ENCODE measurements around the gene XPC. TPM values are rescaled to one million over a fixed set of nuclear protein-coding genes. Genes with fewer than 3 reads are reported as not detected.
A peak's percentile ranks its signal among the peaks of the same experiment; 100 is the strongest.
"Not testable (repeated sequence)": the region's sequence is repeated elsewhere in the genome, so short reads cannot be mapped to it uniquely, and the experiment has no call there.

Gene XPC
- total and polyA plus RNA-seq, 3 experiments from 2014 or later: 38.8 to 44.0 (median 38.9) TPM

DNA sequence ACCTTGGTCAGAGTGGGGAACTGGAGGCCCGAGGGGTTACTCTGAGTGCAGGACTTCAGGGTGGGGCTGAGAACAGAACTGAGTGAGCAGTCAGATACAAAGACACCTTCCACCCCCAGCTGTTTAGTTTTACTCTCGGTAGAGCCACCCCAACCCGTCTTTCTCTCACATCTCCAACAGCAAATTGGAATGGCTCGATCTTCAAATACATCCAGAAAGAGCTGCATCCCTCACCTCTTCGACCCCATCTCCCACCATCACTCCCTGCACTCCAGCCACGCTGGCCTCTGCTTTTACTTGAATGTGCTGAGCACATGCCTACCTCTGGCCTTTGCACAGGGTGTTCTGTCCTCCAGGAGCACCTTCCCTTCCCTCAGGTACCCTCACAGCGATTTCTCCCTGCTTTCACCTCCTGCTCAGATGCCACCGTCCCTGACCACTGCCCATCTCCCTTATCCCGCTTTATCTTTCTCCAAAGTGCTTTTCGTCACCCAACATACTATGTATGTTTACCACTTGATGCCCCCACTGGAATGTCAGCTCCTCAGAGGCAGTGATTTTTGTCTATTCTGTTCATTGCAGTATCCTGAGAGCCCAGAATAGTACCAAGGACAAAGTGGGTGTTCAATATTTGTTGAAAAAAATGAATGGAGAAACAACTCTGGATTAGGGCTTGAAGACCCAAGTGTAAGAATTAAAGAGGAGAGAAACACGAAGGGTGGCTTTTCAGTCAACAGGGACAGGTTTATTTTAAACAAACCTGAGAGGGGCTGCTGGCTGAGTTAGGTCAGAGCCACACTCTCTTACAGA is 58.1 kb downstream of the XPC start:
- peak overlapping the region in 1 of 7 donors; percentile 9 for H3K4me3 Mint-ChIP-seq
- no peak for DNase-seq
- Histone ChIP-seq H3K9me3 (ENCODE audit: low read length) (no peaks in the 10 kb centered on the region), H3K4me3 (ENCODE audit: low read length) (no peak overlapping the region), H3K4me1 (ENCODE audit: insufficient read depth, low read length) (peaks cover 10% of the 10 kb centered on the region), H3K27me3 (ENCODE audit: insufficient read depth, low read length, poor library complexity, severe bottlenecking) (no peaks in the 10 kb centered on the region), H3K36me3 (ENCODE audit: insufficient read depth, low read length) (peaks cover 22% of the 10 kb centered on the region), H3K27ac (ENCODE audit: low read depth, low read length) (no peak overlapping the region)
- CTCF ChIA-PET: no interaction called here
- POLR2A ChIA-PET: interaction anchor here (0.5 kb wide), 1 partner anchor 1524 kb away, joined by 3 read pairs; no protein-coding TSS in a partner anchor
- peak overlapping the region in 4 of 8 donors; percentile 6 to 98 (median 62) for H3K27ac Mint-ChIP-seq
- H3K27me3 Mint-ChIP-seq: peaks cover 0 to 3% of the 10 kb centered on the region in 2 donors
- peaks cover 24 to 38% (median 25%) of the 10 kb centered on the region in 3 donors for H3K4me1 Mint-ChIP-seq
- peaks cover 0 to 59% (median 6%) of the 10 kb centered on the region in 3 donors for H3K36me3 Mint-ChIP-seq
- H3K9me3 Mint-ChIP-seq: no peaks in the 10 kb centered on the region

- no peak for DNase-seq
- ChIA-PET POLR2A (interaction anchor here (0.5 kb wide), 1 partner anchor 1523 kb away, joined by 3 read pairs; no protein-coding TSS in a partner anchor), CTCF (interaction anchor here (1.2 kb wide), 1 partner anchor 49 kb away, joined by 3 read pairs; no protein-coding TSS in a partner anchor)
- no peak overlapping the region for H3K27ac ChIP-seq (ENCODE audit: low read depth, low read length)
- H3K4me3 ChIP-seq (ENCODE audit: low read length): no peak overlapping the region
- Mint-ChIP-seq H3K4me3 (peak overlapping the region in 1 of 7 donors; percentile 9), H3K27ac (peak overlapping the region in 2 of 8 donors; percentile 15 to 23), H3K27me3 (no peaks in the 10 kb centered on the region), H3K9me3 (no peaks in the 10 kb centered on the region), H3K36me3 (peaks cover 0 to 60% (median 6%) of the 10 kb centered on the region in 3 donors), H3K4me1 (peaks cover 24 to 38% (median 25%) of the 10 kb centered on the region in 3 donors)
- H3K9me3 ChIP-seq (ENCODE audit: low read length): no peaks in the 10 kb centered on the region
- H3K4me1 ChIP-seq (ENCODE audit: insufficient read depth, low read length): peaks cover 10% of the 10 kb centered on the region
- H3K36me3 ChIP-seq (ENCODE audit: insufficient read depth, low read length): peaks cover 29% of the 10 kb centered on the region
- no peaks in the 10 kb centered on the region for H3K27me3 ChIP-seq (ENCODE audit: insufficient read depth, low read length, poor library complexity, severe bottlenecking)
Measured at GRCh38 chr3:14119651-14120050, 58.8 kb downstream of the XPC start.

GRCh38 chr3:14118400-14119381 is 59.7 kb downstream of the XPC start:
- Mint-ChIP-seq H3K27ac (peak overlapping the region in 1 of 8 donors; percentile 29), H3K27me3 (no peaks in the 10 kb centered on the region), H3K4me3 (no peak overlapping the region), H3K36me3 (peaks cover 0 to 66% (median 11%) of the 10 kb centered on the region in 3 donors), H3K4me1 (peaks cover 19 to 34% (median 21%) of the 10 kb centered on the region in 3 donors), H3K9me3 (no peaks in the 10 kb centered on the region)
- no peak overlapping the region for H3K4me3 ChIP-seq (ENCODE audit: low read length)
- no peaks in the 10 kb centered on the region for H3K9me3 ChIP-seq (ENCODE audit: low read length)
- no peak overlapping the region for H3K27ac ChIP-seq (ENCODE audit: low read depth, low read length)
- H3K27me3 ChIP-seq (ENCODE audit: insufficient read depth, low read length, poor library complexity, severe bottlenecking): no peaks in the 10 kb centered on the region
- DNase-seq: no peak
- POLR2A ChIA-PET: no interaction called here
- CTCF ChIA-PET: interaction anchor here (1.2 kb wide), 1 partner anchor 50 kb away, joined by 3 read pairs; no protein-coding TSS in a partner anchor
- H3K36me3 ChIP-seq (ENCODE audit: insufficient read depth, low read length): peaks cover 37% of the 10 kb centered on the region
- peaks cover 6% of the 10 kb centered on the region for H3K4me1 ChIP-seq (ENCODE audit: insufficient read depth, low read length)

DNA sequence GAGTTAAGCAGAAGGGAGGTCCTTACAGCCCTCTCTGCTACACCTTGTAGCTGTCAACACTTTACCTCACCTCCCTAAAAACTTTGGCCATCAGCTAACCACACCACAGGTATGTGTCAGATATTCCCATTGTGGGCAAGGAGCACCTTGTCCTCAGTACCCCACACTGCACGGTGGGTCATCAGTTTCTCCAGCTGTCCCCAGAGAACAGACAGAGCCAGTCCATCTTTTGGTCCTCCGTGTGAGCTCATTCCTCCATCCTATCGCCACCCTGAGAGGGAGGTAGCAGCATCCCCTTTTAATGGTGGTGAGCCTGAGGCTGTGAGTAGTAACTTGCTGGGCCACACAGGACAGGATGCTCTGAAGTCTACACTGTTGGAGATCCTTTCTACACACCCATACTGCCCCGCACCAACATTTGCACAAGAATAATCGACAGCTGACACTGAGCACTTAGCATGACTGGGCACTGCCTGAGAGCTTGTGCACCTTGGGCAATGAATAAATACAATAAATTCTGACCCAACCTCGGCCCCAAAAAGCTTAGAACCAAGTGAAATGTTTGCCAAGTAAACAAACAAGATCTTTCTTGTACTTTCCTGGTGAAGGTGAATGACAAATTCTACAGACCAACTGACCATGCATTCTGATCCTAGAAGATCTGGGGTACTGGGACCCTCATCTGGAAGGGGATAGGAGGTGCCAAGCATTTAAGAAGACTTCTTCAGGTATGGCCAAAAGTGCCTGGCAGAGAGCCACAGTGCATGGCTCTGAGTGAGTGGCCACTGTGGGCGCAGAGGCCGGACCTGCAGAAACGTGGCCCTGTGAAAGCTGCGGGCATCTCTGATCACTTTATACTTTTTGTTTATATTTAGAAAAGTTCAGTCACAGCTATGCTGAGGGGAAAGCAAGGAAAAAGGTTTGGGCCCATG is 60.7 kb downstream of the XPC start:
- DNase-seq: no peak
- H3K4me3 Mint-ChIP-seq: no peak overlapping the region
- peak overlapping the region in 1 of 8 donors; percentile 29 for H3K27ac Mint-ChIP-seq
- H3K27ac ChIP-seq (ENCODE audit: low read depth, low read length): no peak overlapping the region
- H3K27me3 ChIP-seq (ENCODE audit: insufficient read depth, low read length, poor library complexity, severe bottlenecking): no peaks in the 10 kb centered on the region
- no peaks in the 10 kb centered on the region for H3K4me1 ChIP-seq (ENCODE audit: insufficient read depth, low read length)
- H3K9me3 ChIP-seq (ENCODE audit: low read length): no peaks in the 10 kb centered on the region
- H3K9me3 Mint-ChIP-seq: no peaks in the 10 kb centered on the region
- no peak overlapping the region for H3K4me3 ChIP-seq (ENCODE audit: low read length)
- no peaks in the 10 kb centered on the region for H3K27me3 Mint-ChIP-seq
- H3K4me1 Mint-ChIP-seq: peaks cover 10 to 24% (median 11%) of the 10 kb centered on the region in 3 donors
- ChIA-PET CTCF (no interaction called here), POLR2A (no interaction called here)
- H3K36me3 ChIP-seq (ENCODE audit: insufficient read depth, low read length): peaks cover 43% of the 10 kb centered on the region
- H3K36me3 Mint-ChIP-seq: peaks cover 4 to 76% (median 16%) of the 10 kb centered on the region in 3 donors

- H3K4me1 Mint-ChIP-seq: no peaks in the 10 kb centered on the region
- H3K27ac ChIP-seq (ENCODE audit: low read depth, low read length): no peak overlapping the region
- no peak for DNase-seq
- H3K4me3 Mint-ChIP-seq: no peak overlapping the region
- no peak overlapping the region for H3K4me3 ChIP-seq (ENCODE audit: low read length)
- ChIA-PET POLR2A (no interaction called here), CTCF (interaction anchor here (1.2 kb wide), 2 partner anchors 11 to 217 kb away, joined by 3 to 5 read pairs; partner anchors contain the start of genes CHCHD4 and TMEM43)
- no peaks in the 10 kb centered on the region for H3K9me3 ChIP-seq (ENCODE audit: low read length)
- H3K27ac Mint-ChIP-seq: peak overlapping the region in 1 of 8 donors; percentile 8
- H3K36me3 ChIP-seq (ENCODE audit: insufficient read depth, low read length): peaks cover 46% of the 10 kb centered on the region
- H3K36me3 Mint-ChIP-seq: peaks cover 14 to 66% (median 15%) of the 10 kb centered on the region in 3 donors
- no peaks in the 10 kb centered on the region for H3K27me3 ChIP-seq (ENCODE audit: insufficient read depth, low read length, poor library complexity, severe bottlenecking)
- no peaks in the 10 kb centered on the region for H3K4me1 ChIP-seq (ENCODE audit: insufficient read depth, low read length)
- no peaks in the 10 kb centered on the region for H3K27me3 Mint-ChIP-seq
- H3K9me3 Mint-ChIP-seq: no peaks in the 10 kb centered on the region
Measured at GRCh38 chr3:14113965-14114635, 64.3 kb downstream of the XPC start.

DNA sequence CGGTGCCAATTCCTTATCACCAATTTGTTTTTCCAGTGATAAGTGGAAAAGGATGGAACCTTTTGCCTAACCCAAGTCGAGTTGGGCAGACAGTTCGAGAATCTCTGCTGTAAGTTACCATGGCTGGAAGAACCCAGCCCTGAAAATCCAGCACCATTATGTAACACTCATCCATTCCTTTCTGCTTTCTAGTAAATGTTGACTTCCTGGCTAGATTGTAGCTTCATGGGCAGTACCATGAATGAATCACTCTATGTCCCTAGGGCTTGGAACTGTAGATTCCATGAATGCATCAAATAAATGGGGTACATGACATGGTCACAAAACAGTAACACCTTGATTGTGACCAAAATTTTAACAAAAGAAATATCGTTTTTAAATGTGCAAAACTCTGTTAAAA is 67.7 kb downstream of the XPC start:
- Mint-ChIP-seq H3K27ac (no peak overlapping the region), H3K27me3 (no peaks in the 10 kb centered on the region), H3K9me3 (no peaks in the 10 kb centered on the region), H3K4me1 (no peaks in the 10 kb centered on the region), H3K4me3 (no peak overlapping the region), H3K36me3 (peaks cover 14 to 45% (median 15%) of the 10 kb centered on the region in 3 donors)
- CTCF ChIA-PET: no interaction called here
- Histone ChIP-seq H3K27ac (ENCODE audit: low read depth, low read length) (no peak overlapping the region), H3K4me3 (ENCODE audit: low read length) (no peak overlapping the region), H3K9me3 (ENCODE audit: low read length) (no peaks in the 10 kb centered on the region), H3K27me3 (ENCODE audit: insufficient read depth, low read length, poor library complexity, severe bottlenecking) (no peaks in the 10 kb centered on the region), H3K4me1 (ENCODE audit: insufficient read depth, low read length) (no peaks in the 10 kb centered on the region), H3K36me3 (ENCODE audit: insufficient read depth, low read length) (peaks cover 31% of the 10 kb centered on the region)
- POLR2A ChIA-PET: no interaction called here
- no peak for DNase-seq

- peaks cover 22% of the 10 kb centered on the region for H3K36me3 ChIP-seq (ENCODE audit: insufficient read depth, low read length)
- H3K4me1 ChIP-seq (ENCODE audit: insufficient read depth, low read length); CTCF ChIA-PET; POLR2A ChIA-PET; DNase-seq; H3K9me3 ChIP-seq (ENCODE audit: low read length); H3K27ac Mint-ChIP-seq; H3K27me3 ChIP-seq (ENCODE audit: insufficient read depth, low read length, poor library complexity, severe bottlenecking); H3K27ac ChIP-seq (ENCODE audit: low read depth, low read length); H3K4me3 Mint-ChIP-seq; H3K4me3 ChIP-seq (ENCODE audit: low read length); H3K4me1 Mint-ChIP-seq; H3K9me3 Mint-ChIP-seq; H3K27me3 Mint-ChIP-seq: not testable (repeated sequence)
- peaks cover 14 to 37% (median 15%) of the 10 kb centered on the region in 3 donors for H3K36me3 Mint-ChIP-seq
Measured at GRCh38 chr3:14109821-14110220, 68.6 kb downstream of the XPC start.

Data from CD8-positive, alpha-beta memory T cell (primary cell).